ENCODE results near the gene FMR1NB.

The FMR1NB gene

GRCh38 chrX:147953976-147954375 lies 27.2 kb upstream of the FMR1NB start:
- POLR2A ChIA-PET = no interaction called here
- no peak for TF ChIP-seq CTCF (IDR thresholded peaks at IDR 0.05; ENCODE audit: insufficient read depth, low read length, missing control alignments)
- DNase-seq (ENCODE audit: low read depth, low spot score) = no peak
- no peak overlapping the region for H3K4me3 ChIP-seq (ENCODE audit: low read depth, low read length)
- CTCF ChIA-PET = no interaction called here

- no peak for TF ChIP-seq CTCF (IDR thresholded peaks at IDR 0.05; ENCODE audit: insufficient read depth, low read length, missing control alignments)
- ChIA-PET CTCF (no interaction called here), POLR2A (no interaction called here)
- H3K4me3 ChIP-seq (ENCODE audit: low read depth, low read length) = no peak overlapping the region
- DNase-seq (ENCODE audit: low read depth, low spot score) = no peak
These were observed 23.8 kb upstream of the FMR1NB start for GRCh38 chrX:147957291-147957690.

- POLR2A ChIA-PET = no interaction called here
- no peak for DNase-seq (ENCODE audit: low read depth, low spot score)
- CTCF ChIA-PET = no interaction called here
- TF ChIP-seq CTCF (IDR thresholded peaks at IDR 0.05; ENCODE audit: insufficient read depth, low read length, missing control alignments) = no peak
- H3K4me3 ChIP-seq (ENCODE audit: low read depth, low read length) = no peak overlapping the region
These were observed 22.8 kb upstream of the FMR1NB start for GRCh38 chrX:147958291-147958690.

GRCh38 chrX:147960722-147961121 lies 20.4 kb upstream of the FMR1NB start:
- POLR2A ChIA-PET = no interaction called here
- CTCF ChIA-PET = no interaction called here
- TF ChIP-seq CTCF (IDR thresholded peaks at IDR 0.05; ENCODE audit: insufficient read depth, low read length, missing control alignments) = no peak
- no peak for DNase-seq (ENCODE audit: low read depth, low spot score)
- H3K4me3 ChIP-seq (ENCODE audit: low read depth, low read length) = no peak overlapping the region

GRCh38 chrX:147962476-147962875 lies 18.7 kb upstream of the FMR1NB start:
- no peak for DNase-seq (ENCODE audit: low read depth, low spot score)
- CTCF ChIA-PET = no interaction called here
- no peak for TF ChIP-seq CTCF (IDR thresholded peaks at IDR 0.05; ENCODE audit: insufficient read depth, low read length, missing control alignments)
- no peak overlapping the region for H3K4me3 ChIP-seq (ENCODE audit: low read depth, low read length)
- POLR2A ChIA-PET = no interaction called here

- TF ChIP-seq CTCF (IDR thresholded peaks at IDR 0.05; ENCODE audit: insufficient read depth, low read length, missing control alignments) = no peak
- no peak for DNase-seq (ENCODE audit: low read depth, low spot score)
- H3K4me3 ChIP-seq (ENCODE audit: low read depth, low read length) = no peak overlapping the region
- POLR2A ChIA-PET = no interaction called here
- CTCF ChIA-PET = no interaction called here
These were observed 2.2 kb upstream of the FMR1NB start for GRCh38 chrX:147978931-147979330.
